ENCODE measurements around the gene PIGL.

The PIGL gene

GRCh38 chr17:16319969-16320368, 103.0 kb downstream of the PIGL start:
- Histone ChIP-seq H3K9ac (ENCODE audit: insufficient read length) (no peak overlapping the region), H3K27ac (no peak overlapping the region), H3K36me3 (ENCODE audit: insufficient read depth, low read length) (peaks cover 5% of the 10 kb centered on the region; the same call in 1 of the 2 replicates), H3K4me3 (no peak overlapping the region), H3K9me3 (ENCODE audit: low read depth, low read length) (no peaks in the 10 kb centered on the region)
- no peak for DNase-seq (ENCODE audit: low read depth, low spot score)
- TF ChIP-seq EZH2 (IDR thresholded peaks at IDR 0.05) (no peak), POLR2AphosphoS5 (IDR thresholded peaks at IDR 0.05; ENCODE audit: borderline replicate concordance, low read depth, low read length) (no peak), FOXP2 (optimal IDR thresholded peaks at IDR 0.05; ENCODE audit: control extremely low read depth, extremely low read length, insufficient read depth) (no peak)

- no peak for TF ChIP-seq FOXP2 (optimal IDR thresholded peaks at IDR 0.05; ENCODE audit: control extremely low read depth, extremely low read length, insufficient read depth)
- TF ChIP-seq POLR2AphosphoS5 (IDR thresholded peaks at IDR 0.05; ENCODE audit: borderline replicate concordance, low read depth, low read length), result no peak
- TF ChIP-seq EZH2 (IDR thresholded peaks at IDR 0.05), result no peak
- no peak overlapping the region for H3K27ac ChIP-seq
- no peaks in the 10 kb centered on the region for H3K9me3 ChIP-seq (ENCODE audit: low read depth, low read length)
- H3K9ac ChIP-seq (ENCODE audit: insufficient read length), result no peak overlapping the region
- peaks cover 16% of the 10 kb centered on the region; the same call in 1 of the 2 replicates for H3K36me3 ChIP-seq (ENCODE audit: insufficient read depth, low read length)
- H3K4me3 ChIP-seq, result no peak overlapping the region
- no peak for DNase-seq (ENCODE audit: low read depth, low spot score)
Observed at GRCh38 chr17:16322636-16323035, 105.6 kb downstream of the PIGL start.

- no peak for DNase-seq (ENCODE audit: low read depth, low spot score)
- peaks cover 16% of the 10 kb centered on the region; the same call in 1 of the 2 replicates for H3K36me3 ChIP-seq (ENCODE audit: insufficient read depth, low read length)
Observed at GRCh38 chr17:16325964-16326363, 109.0 kb downstream of the PIGL start.

GRCh38 chr17:16327018-16327417, 110.0 kb downstream of the PIGL start:
- no peak for TF ChIP-seq EZH2 (IDR thresholded peaks at IDR 0.05)
- TF ChIP-seq FOXP2 (optimal IDR thresholded peaks at IDR 0.05; ENCODE audit: control extremely low read depth, extremely low read length, insufficient read depth), result no peak
- TF ChIP-seq POLR2AphosphoS5 (IDR thresholded peaks at IDR 0.05; ENCODE audit: borderline replicate concordance, low read depth, low read length), result no peak
- DNase-seq (ENCODE audit: low read depth, low spot score), result no peak
- no peaks in the 10 kb centered on the region for H3K9me3 ChIP-seq (ENCODE audit: low read depth, low read length)
- no peak overlapping the region for H3K27ac ChIP-seq
- H3K9ac ChIP-seq (ENCODE audit: insufficient read length), result no peak overlapping the region
- peaks cover 16% of the 10 kb centered on the region; the same call in 1 of the 2 replicates for H3K36me3 ChIP-seq (ENCODE audit: insufficient read depth, low read length)
- no peak overlapping the region for H3K4me3 ChIP-seq

More at GRCh38 chr17:16325964-16326363, 109.0 kb downstream of the PIGL start:
- Histone ChIP-seq H3K9ac (ENCODE audit: insufficient read length) (no peak overlapping the region), H3K9me3 (ENCODE audit: low read depth, low read length) (no peaks in the 10 kb centered on the region), H3K4me3 (no peak overlapping the region), H3K27ac (no peak overlapping the region)
- TF ChIP-seq EZH2 (IDR thresholded peaks at IDR 0.05) (no peak), POLR2AphosphoS5 (IDR thresholded peaks at IDR 0.05; ENCODE audit: borderline replicate concordance, low read depth, low read length) (no peak), FOXP2 (optimal IDR thresholded peaks at IDR 0.05; ENCODE audit: control extremely low read depth, extremely low read length, insufficient read depth) (no peak)

GRCh38 chr17:16328997-16329396, 112.0 kb downstream of the PIGL start:
- DNase-seq (ENCODE audit: low read depth, low spot score), result no peak
- no peak overlapping the region for H3K4me3 ChIP-seq
- peaks cover 10% of the 10 kb centered on the region; the same call in 1 of the 2 replicates for H3K36me3 ChIP-seq (ENCODE audit: insufficient read depth, low read length)
- TF ChIP-seq EZH2 (IDR thresholded peaks at IDR 0.05), result no peak
- no peak for TF ChIP-seq POLR2AphosphoS5 (IDR thresholded peaks at IDR 0.05; ENCODE audit: borderline replicate concordance, low read depth, low read length)
- TF ChIP-seq FOXP2 (optimal IDR thresholded peaks at IDR 0.05; ENCODE audit: control extremely low read depth, extremely low read length, insufficient read depth), result no peak
- no peak overlapping the region for H3K27ac ChIP-seq
- H3K9ac ChIP-seq (ENCODE audit: insufficient read length), result no peak overlapping the region
- H3K9me3 ChIP-seq (ENCODE audit: low read depth, low read length), result no peaks in the 10 kb centered on the region

GRCh38 chr17:16329519-16330271, 112.7 kb downstream of the PIGL start:
- no peak overlapping the region for H3K27ac ChIP-seq
- DNase-seq (ENCODE audit: low read depth, low spot score), result no peak
- no peaks in the 10 kb centered on the region for H3K9me3 ChIP-seq (ENCODE audit: low read depth, low read length)
- peaks cover 10% of the 10 kb centered on the region; the same call in 1 of the 2 replicates for H3K36me3 ChIP-seq (ENCODE audit: insufficient read depth, low read length)
- no peak overlapping the region for H3K4me3 ChIP-seq
- TF ChIP-seq EZH2 (IDR thresholded peaks at IDR 0.05) (no peak), POLR2AphosphoS5 (IDR thresholded peaks at IDR 0.05; ENCODE audit: borderline replicate concordance, low read depth, low read length) (no peak), FOXP2 (optimal IDR thresholded peaks at IDR 0.05; ENCODE audit: control extremely low read depth, extremely low read length, insufficient read depth) (no peak)
- no peak overlapping the region for H3K9ac ChIP-seq (ENCODE audit: insufficient read length)

GRCh38 chr17:16338391-16338790, 121.4 kb downstream of the PIGL start:
- Histone ChIP-seq H3K9ac (ENCODE audit: insufficient read length) (no peak overlapping the region), H3K36me3 (ENCODE audit: insufficient read depth, low read length) (peaks cover 7% of the 10 kb centered on the region; the same call in 1 of the 2 replicates), H3K9me3 (ENCODE audit: low read depth, low read length) (no peaks in the 10 kb centered on the region), H3K4me3 (no peak overlapping the region), H3K27ac (no peak overlapping the region)
- TF ChIP-seq POLR2AphosphoS5 (IDR thresholded peaks at IDR 0.05; ENCODE audit: borderline replicate concordance, low read depth, low read length) (no peak), FOXP2 (optimal IDR thresholded peaks at IDR 0.05; ENCODE audit: control extremely low read depth, extremely low read length, insufficient read depth) (no peak), EZH2 (IDR thresholded peaks at IDR 0.05) (no peak)
- no peak for DNase-seq (ENCODE audit: low read depth, low spot score)

- Histone ChIP-seq H3K4me3 (no peak overlapping the region), H3K9ac (ENCODE audit: insufficient read length) (no peak overlapping the region), H3K36me3 (ENCODE audit: insufficient read depth, low read length) (peaks cover 11% of the 10 kb centered on the region; the same call in 1 of the 2 replicates), H3K27ac (no peak overlapping the region), H3K9me3 (ENCODE audit: low read depth, low read length) (no peaks in the 10 kb centered on the region)
- DNase-seq (ENCODE audit: low read depth, low spot score), result no peak
- TF ChIP-seq FOXP2 (optimal IDR thresholded peaks at IDR 0.05; ENCODE audit: control extremely low read depth, extremely low read length, insufficient read depth), result no peak
- no peak for TF ChIP-seq POLR2AphosphoS5 (IDR thresholded peaks at IDR 0.05; ENCODE audit: borderline replicate concordance, low read depth, low read length)
- no peak for TF ChIP-seq EZH2 (IDR thresholded peaks at IDR 0.05)
Observed at GRCh38 chr17:16339402-16339801, 122.4 kb downstream of the PIGL start.
